ENCODE results near the gene CCR1. TPM values are rescaled to one million over a fixed set of nuclear protein-coding genes. Genes with fewer than 3 reads are reported as not detected.

Gene CCR1
- total RNA-seq, 3 donors from 2014 or later: 4.3 to 15.0 (median 9.2) TPM

DNA sequence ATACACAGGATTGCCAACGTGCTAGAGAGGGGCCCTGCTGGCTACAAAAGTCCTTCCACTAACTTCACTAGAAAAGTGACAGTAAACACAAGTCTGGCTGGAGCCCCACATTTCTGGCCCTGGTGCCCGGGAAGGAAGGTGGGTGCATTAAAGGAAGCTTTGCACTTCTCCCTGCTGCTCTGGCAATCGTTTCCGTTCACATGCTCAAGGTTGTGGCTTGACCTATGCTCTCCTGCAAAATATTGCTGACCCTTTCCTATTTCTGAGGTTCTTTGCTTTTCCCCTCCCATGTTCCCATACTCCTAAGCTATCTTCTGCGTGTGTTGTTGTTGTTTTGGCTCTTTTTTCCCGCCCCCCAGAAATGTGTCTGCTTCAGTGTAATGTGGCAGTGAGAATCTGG lies 25.1 kb upstream of the CCR1 start:
- H3K4me1 ChIP-seq: no peaks in the 10 kb centered on the region
- no peak for TF ChIP-seq CTCF (IDR thresholded peaks at IDR 0.05)
- TF ChIP-seq POLR2A (IDR thresholded peaks at IDR 0.05): no peak
- no peak for TF ChIP-seq POLR2AphosphoS5 (IDR thresholded peaks at IDR 0.05)
- intact Hi-C loops (cut with DNase I; ENCODE audit: low total_unique reads): no loop called here

GRCh38 chr3:46231323-46231722 lies 23.2 kb upstream of the CCR1 start:
- Histone ChIP-seq H3K27ac (no peak overlapping the region), H3K4me1 (no peaks in the 10 kb centered on the region), H3K4me3 (no peak overlapping the region), H3K27me3 (peaks cover 0 to 8% of the 10 kb centered on the region in 2 donors), H3K36me3 (no peaks in the 10 kb centered on the region), H3K9me3 (peaks cover 0 to 3% of the 10 kb centered on the region in 2 donors)
- TF ChIP-seq POLR2AphosphoS5 (IDR thresholded peaks at IDR 0.05) (no peak), CTCF (IDR thresholded peaks at IDR 0.05) (no peak), POLR2A (IDR thresholded peaks at IDR 0.05) (no peak)
- intact Hi-C loops (cut with DNase I; ENCODE audit: low total_unique reads): no loop called here
- DNase-seq (ENCODE audit: low spot score in 2 of 2): no peak

More for the DNA sequence above, 25.1 kb upstream of the CCR1 start:
- H3K27ac ChIP-seq: no peak overlapping the region
- no peaks in the 10 kb centered on the region for H3K9me3 ChIP-seq
- H3K36me3 ChIP-seq: no peaks in the 10 kb centered on the region
- H3K27me3 ChIP-seq: peaks cover 0 to 8% of the 10 kb centered on the region in 2 donors
- no peak for DNase-seq (ENCODE audit: low spot score in 2 of 2)
- no peak overlapping the region for H3K4me3 ChIP-seq

DNA sequence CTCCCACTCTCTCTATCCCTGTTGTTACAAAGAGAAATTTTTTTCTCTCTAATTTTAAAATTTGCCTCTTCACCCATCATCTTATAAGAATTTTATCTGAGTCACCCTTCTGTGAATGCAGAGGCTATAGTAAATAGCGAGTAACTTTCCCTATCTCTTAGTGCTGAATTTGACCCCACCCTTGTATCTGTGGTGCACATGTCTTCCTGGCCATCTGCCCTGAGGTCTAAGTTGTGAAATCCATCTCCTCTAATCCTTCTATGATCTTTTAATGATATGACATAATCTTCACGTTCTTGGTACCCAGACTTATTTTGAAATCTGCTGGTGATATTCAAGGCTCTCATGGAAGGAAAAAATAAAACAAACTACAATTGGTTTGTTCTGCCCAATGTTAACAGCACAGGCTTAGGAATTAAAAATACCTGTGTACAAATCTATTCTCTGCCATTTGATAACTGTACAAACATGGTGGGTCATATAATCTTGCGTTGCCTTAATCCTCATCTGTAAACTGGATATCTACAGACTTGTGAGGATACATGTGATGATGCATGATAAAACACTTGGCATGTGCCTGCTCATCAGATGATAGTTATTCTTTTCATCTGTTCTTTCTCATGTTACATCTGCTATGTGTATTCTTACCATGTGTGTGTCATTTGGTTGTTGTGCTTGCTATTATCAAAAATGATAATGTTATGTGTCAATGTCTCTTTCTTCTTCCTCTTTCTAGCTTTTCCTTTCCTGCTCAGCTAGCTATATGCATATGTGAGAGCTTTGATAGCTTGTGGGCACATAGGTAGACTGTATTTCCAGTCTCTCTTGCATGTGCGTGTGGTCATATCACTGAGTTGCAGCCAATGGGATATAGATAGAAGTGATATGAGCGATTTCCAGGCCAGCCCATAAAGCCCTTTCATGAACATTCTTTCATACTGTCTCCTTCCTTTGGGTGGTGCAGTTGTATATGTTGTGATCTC lies 20.4 kb upstream of the CCR1 start:
- no peak for DNase-seq (ENCODE audit: low spot score in 2 of 2)
- Histone ChIP-seq H3K27ac (no peak overlapping the region), H3K4me1 (no peaks in the 10 kb centered on the region), H3K36me3 (no peaks in the 10 kb centered on the region), H3K4me3 (no peak overlapping the region), H3K27me3 (peaks cover 0 to under 1% of the 10 kb centered on the region in 2 donors), H3K9me3 (peaks cover 0 to 10% of the 10 kb centered on the region in 2 donors)
- intact Hi-C loops (cut with DNase I; ENCODE audit: low total_unique reads): no loop called here
- TF ChIP-seq POLR2AphosphoS5 (IDR thresholded peaks at IDR 0.05) (no peak), POLR2A (IDR thresholded peaks at IDR 0.05) (no peak), CTCF (IDR thresholded peaks at IDR 0.05) (no peak)

DNA sequence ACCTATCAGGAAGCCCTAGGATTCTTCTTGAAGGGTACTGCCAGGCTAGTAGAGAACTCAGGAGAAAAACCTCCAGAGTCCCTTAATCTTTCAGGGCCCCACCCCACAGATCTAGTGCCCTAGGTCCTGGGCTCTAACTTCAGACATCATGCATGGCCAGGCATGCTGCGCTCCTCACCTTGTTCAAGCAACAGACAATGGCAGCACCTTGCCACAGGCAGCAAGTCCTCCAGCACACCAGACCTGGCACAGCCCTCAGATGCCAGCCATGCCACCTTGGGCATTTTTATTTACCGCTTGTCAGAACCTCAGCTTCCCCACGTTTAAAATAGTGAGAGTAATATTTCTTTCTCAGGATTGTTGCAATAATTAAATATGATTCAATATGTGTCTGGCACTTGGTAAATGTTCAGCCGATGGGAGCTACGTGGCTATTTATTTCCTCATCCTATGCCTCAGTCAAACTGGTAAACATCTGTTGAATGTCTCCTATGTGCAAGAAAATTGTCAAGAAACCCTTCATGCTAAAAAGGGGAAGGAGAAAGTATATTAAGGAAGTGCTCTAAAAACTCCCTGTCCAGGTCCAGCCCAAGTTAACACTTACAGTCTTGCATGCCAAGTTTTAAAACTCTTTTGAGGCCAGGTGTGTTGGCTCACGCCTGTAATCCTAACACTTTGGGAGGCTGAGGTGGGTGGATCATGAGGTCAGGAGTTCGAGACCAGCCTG lies 14.5 kb upstream of the CCR1 start:
- H3K4me3 ChIP-seq: no peak overlapping the region

More for the DNA sequence above, 14.5 kb upstream of the CCR1 start:
- no peak for DNase-seq (ENCODE audit: low spot score in 2 of 2)
- Histone ChIP-seq H3K4me1 (no peaks in the 10 kb centered on the region), H3K9me3 (peaks cover 0 to 10% of the 10 kb centered on the region in 2 donors), H3K27me3 (no peaks in the 10 kb centered on the region), H3K36me3 (no peaks in the 10 kb centered on the region), H3K27ac (no peak overlapping the region)
- intact Hi-C loops (cut with DNase I; ENCODE audit: low total_unique reads): no loop called here
- TF ChIP-seq CTCF (IDR thresholded peaks at IDR 0.05): no peak
- TF ChIP-seq POLR2AphosphoS5 (IDR thresholded peaks at IDR 0.05): no peak
